COLO668 (cell line): Measurements from ENCODE around the gene NID2.

Source experiments
- DNase-seq: peaks from one replicate; lab custom pipeline; 2025; ENCODE audit not compliant: unreplicated experiment; lab: John Stamatoyannopoulos, UW

NID2 gene

GRCh38 chr14:51967521-51967920, 101.3 kb downstream of the NID2 start:
- no peak for DNase-seq

GRCh38 chr14:51963286-51963685, 105.6 kb downstream of the NID2 start:
- no peak for DNase-seq

- no peak for DNase-seq
Observed at GRCh38 chr14:51962711-51963110, 106.1 kb downstream of the NID2 start.

GRCh38 chr14:51960866-51961265, 108.0 kb downstream of the NID2 start:
- no peak for DNase-seq

GRCh38 chr14:51959928-51960327, 108.9 kb downstream of the NID2 start:
- no peak for DNase-seq

- DNase-seq, result no peak
Observed at GRCh38 chr14:51957950-51958349, 110.9 kb downstream of the NID2 start.
